Stomach (tissue), 9 donors: ENCODE results near the gene GPC5. TPM values are rescaled to one million over a fixed set of nuclear protein-coding genes. Genes with fewer than 3 reads are reported as not detected.

ENCODE experiments used
- DNase-seq, 2 donors: peaks; one replicate each; pipeline versions ENCODE4 v3.0.0 to v3.0.0-alpha.2; 2013 to 2019
- H3K27ac ChIP-seq, 5 donors: fragments of 200-600 bp in 4 of 5; sonication (generic) in 4 of 5; one replicate each; pipeline ENCODE4 v1.5.1; 2013 to 2019; ENCODE audit warnings: mild to moderate bottlenecking in 1 of 5, moderate library complexity in 1 of 5
- H3K27me3 ChIP-seq, 3 donors: fragments of 200-600 bp; sonication (generic); one replicate each; pipeline ENCODE4 v1.5.1; 2017 to 2019; ENCODE audit warnings: mixed run types in 1 of 3
- H3K36me3 ChIP-seq, 4 donors: fragments of 200-600 bp; sonication (generic); 1 replicate in 3 of 4; 2 replicates in 1 of 4; pipeline ENCODE4 v1.5.1; 2016 to 2019
- H3K4me1 ChIP-seq, 4 donors: fragments of 200-600 bp; sonication (generic); one replicate each; pipeline ENCODE4 v1.5.1; 2016 to 2019
- H3K4me3 ChIP-seq, 4 donors: fragments of 200-600 bp; sonication (generic) in 3 of 4; one replicate each; pipeline ENCODE4 v1.5.1; 2016 to 2019; ENCODE audit warnings: mild to moderate bottlenecking in 1 of 4
- H3K9me3 ChIP-seq, 4 donors: fragments of 200-600 bp; sonication (generic); one replicate each; pipeline ENCODE4 v1.5.1; 2016 to 2019
- EP300 ChIP-seq: sonication (generic); formaldehyde crosslinking; IDR thresholded peaks from one replicate; pipeline ENCODE4 v1.6.1; 2017; ENCODE audit warnings: antibody characterized with exemption
- POLR2A ChIP-seq, 4 donors: fragments of 450-650 bp; IDR thresholded peaks; one replicate each; pipeline ENCODE4 v1.6.1; 2016; ENCODE audit warnings: antibody characterized with exemption in 4 of 4, control low read depth in 2 of 4, mild to moderate bottlenecking in 1 of 4, moderate library complexity in 1 of 4
- POLR2AphosphoS5 ChIP-seq, 3 donors: sonication (generic); formaldehyde crosslinking; IDR thresholded peaks; one replicate each; pipeline ENCODE4 v1.6.1; 2016; ENCODE audit warnings: antibody characterized with exemption in 3 of 3
- WGBS, 5 donors: extraction: QIAGEN DNeasy Blood & Tissue Kit in 3 of 5; methylation state at CpG; one replicate each; pipeline versions ENCODE4 v1.1.5 to v1.1.7; 2013 to 2018; 5-methylcytosine and 5-hydroxymethylcytosine counted together
- intact Hi-C: fragments of 100-400 bp; cut with DNase I; formaldehyde crosslinking; loops from one replicate; pipeline ENCODE4 v1.15.1; 2023; ENCODE audit warnings: low total_unique reads
- polyA plus RNA-seq, 3 donors: library from polyadenylated mRNA; stranded (reverse); fragments of 200-250 nt; gene quantifications; one replicate each; pipeline ENCODE4 v1.2.3, GENCODE V29; 2013
- total RNA-seq, 5 donors: library from RNA; depleted of rRNA; stranded (reverse); fragments of >200 nt; gene quantifications; one replicate each; pipeline versions ENCODE4 v1.1.0 to v1.2.3, GENCODE V29; 2014 to 2016
- TF ChIP-seq, protein P1 (sequence below), 7 experiments: fragments of 450-650 bp in 4 of 7; fragments of 200-600 bp in 3 of 7; sonication (generic) in 3 of 7; IDR thresholded peaks; one replicate each; pipeline ENCODE4 v1.5.1; 2016 to 2019; ENCODE audit warnings: antibody characterized with exemption in 7 of 7, control low read depth in 2 of 7, mild to moderate bottlenecking in 1 of 7
- donor health status: healthy with polysubstance abuse.
- donor health status: Bipolar disorder and iron deficiency.
- donor health status: healthy.

The GPC5 gene
- total and polyA plus RNA-seq, 8 donors, result 0.87 to 2.8 TPM; not detected in 6

DNA sequence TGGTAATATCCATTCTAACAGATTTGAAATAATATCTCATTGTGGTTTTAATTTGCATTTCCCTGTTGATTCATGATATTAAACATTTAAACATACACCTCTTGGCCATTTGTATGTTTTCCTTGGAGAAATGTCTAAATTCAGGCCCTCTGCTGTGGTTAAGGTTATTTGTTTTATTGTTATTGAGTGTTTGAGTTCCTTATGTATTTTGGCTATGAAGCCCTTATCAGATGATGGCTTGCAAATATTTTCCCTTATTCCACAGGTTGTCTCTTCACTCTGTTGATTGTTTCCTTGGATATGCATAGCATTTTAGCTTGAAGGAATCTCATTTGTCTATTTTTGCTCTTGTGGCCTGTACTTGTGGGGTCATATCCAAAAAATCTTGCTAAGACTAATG lies 303.6 kb downstream of the GPC5 start:
- TF ChIP-seq POLR2A (IDR thresholded peaks at IDR 0.05) (no peak), EP300 (no peak), POLR2AphosphoS5 (IDR thresholded peaks at IDR 0.05) (no peak)
- TF ChIP-seq, protein P1, sequence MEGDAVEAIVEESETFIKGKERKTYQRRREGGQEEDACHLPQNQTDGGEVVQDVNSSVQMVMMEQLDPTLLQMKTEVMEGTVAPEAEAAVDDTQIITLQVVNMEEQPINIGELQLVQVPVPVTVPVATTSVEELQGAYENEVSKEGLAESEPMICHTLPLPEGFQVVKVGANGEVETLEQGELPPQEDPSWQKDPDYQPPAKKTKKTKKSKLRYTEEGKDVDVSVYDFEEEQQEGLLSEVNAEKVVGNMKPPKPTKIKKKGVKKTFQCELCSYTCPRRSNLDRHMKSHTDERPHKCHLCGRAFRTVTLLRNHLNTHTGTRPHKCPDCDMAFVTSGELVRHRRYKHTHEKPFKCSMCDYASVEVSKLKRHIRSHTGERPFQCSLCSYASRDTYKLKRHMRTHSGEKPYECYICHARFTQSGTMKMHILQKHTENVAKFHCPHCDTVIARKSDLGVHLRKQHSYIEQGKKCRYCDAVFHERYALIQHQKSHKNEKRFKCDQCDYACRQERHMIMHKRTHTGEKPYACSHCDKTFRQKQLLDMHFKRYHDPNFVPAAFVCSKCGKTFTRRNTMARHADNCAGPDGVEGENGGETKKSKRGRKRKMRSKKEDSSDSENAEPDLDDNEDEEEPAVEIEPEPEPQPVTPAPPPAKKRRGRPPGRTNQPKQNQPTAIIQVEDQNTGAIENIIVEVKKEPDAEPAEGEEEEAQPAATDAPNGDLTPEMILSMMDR (IDR thresholded peaks at IDR 0.05), result no peak
- no peak for DNase-seq
- intact Hi-C loops, result no loop called here
- Histone ChIP-seq H3K36me3 (no peaks in the 10 kb centered on the region), H3K27ac (no peak overlapping the region), H3K4me3 (no peak overlapping the region), H3K9me3 (no peaks in the 10 kb centered on the region), H3K27me3 (no peaks in the 10 kb centered on the region), H3K4me1 (no peaks in the 10 kb centered on the region)

GRCh38 chr13:91702411-91702810 lies 304.0 kb downstream of the GPC5 start:
- intact Hi-C loops, result no loop called here
- TF ChIP-seq EP300 (no peak), POLR2A (IDR thresholded peaks at IDR 0.05) (no peak), POLR2AphosphoS5 (IDR thresholded peaks at IDR 0.05) (no peak)
- TF ChIP-seq, protein P1 (IDR thresholded peaks at IDR 0.05), result no peak
- WGBS, 5 donors, result 0 to 62% (median 47%) methylated on average over 1 of the region's 1 CpG
- H3K9me3 ChIP-seq, result no peaks in the 10 kb centered on the region
- H3K27me3 ChIP-seq, result no peaks in the 10 kb centered on the region
- DNase-seq, result no peak
- no peak overlapping the region for H3K4me3 ChIP-seq
- no peak overlapping the region for H3K27ac ChIP-seq
- no peaks in the 10 kb centered on the region for H3K36me3 ChIP-seq
- H3K4me1 ChIP-seq, result no peaks in the 10 kb centered on the region

DNA sequence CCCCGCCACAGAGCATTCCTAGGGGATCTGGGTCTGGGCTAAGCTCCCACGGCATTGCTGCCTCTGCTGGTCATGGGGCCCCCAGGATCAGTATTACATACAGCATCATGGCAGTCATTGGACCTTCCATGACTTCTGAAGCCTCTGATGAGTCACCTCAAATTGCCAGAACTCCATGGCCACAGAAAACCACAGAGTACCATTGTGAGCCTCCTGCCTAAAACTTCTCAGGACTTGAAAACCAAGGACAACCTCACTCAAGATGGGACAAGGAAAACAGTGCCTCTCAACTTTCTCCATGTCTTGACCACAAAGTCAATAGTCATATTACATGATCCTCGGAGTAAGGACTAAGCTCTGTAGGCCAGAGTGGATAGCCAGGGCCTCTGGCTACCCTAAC lies 306.0 kb downstream of the GPC5 start:
- Histone ChIP-seq H3K4me1 (no peaks in the 10 kb centered on the region), H3K4me3 (no peak overlapping the region), H3K36me3 (no peaks in the 10 kb centered on the region), H3K27ac (no peak overlapping the region), H3K9me3 (no peaks in the 10 kb centered on the region), H3K27me3 (no peaks in the 10 kb centered on the region)
- WGBS, 5 donors, result 65 to 87% (median 82%) methylated on average over 3 of the region's 3 CpGs
- no peak for DNase-seq
- TF ChIP-seq POLR2A (IDR thresholded peaks at IDR 0.05) (no peak), EP300 (no peak), POLR2AphosphoS5 (IDR thresholded peaks at IDR 0.05) (no peak)
- TF ChIP-seq, protein P1 (IDR thresholded peaks at IDR 0.05), result no peak
- intact Hi-C loops, result no loop called here

- no peaks in the 10 kb centered on the region for H3K4me1 ChIP-seq
- H3K27ac ChIP-seq, result no peak overlapping the region
- intact Hi-C loops, result no loop called here
- WGBS, 5 donors, result 0 to 81% (median 56%) methylated on average over 1 of the region's 1 CpG
- no peak overlapping the region for H3K4me3 ChIP-seq
- no peaks in the 10 kb centered on the region for H3K36me3 ChIP-seq
- no peaks in the 10 kb centered on the region for H3K27me3 ChIP-seq
- no peak for DNase-seq
- no peaks in the 10 kb centered on the region for H3K9me3 ChIP-seq
- TF ChIP-seq POLR2A (IDR thresholded peaks at IDR 0.05) (no peak), EP300 (no peak), POLR2AphosphoS5 (IDR thresholded peaks at IDR 0.05) (no peak)
- TF ChIP-seq, protein P1 (IDR thresholded peaks at IDR 0.05), result no peak
Measured at GRCh38 chr13:91708558-91708957, 310.1 kb downstream of the GPC5 start.
